22Rv1 (cell line): ENCODE data around the gene LGALS9B.
"Not testable (repeated sequence)": the region's sequence is repeated elsewhere in the genome, so short reads cannot be mapped to it uniquely, and the experiment has no call there.

Source experiments
- H3K27ac ChIP-seq: fragments of 450-650 bp; 2 replicates; pipeline ENCODE4 v1.5.1; 2017

Gene LGALS9B

GRCh38 chr17:20467447-20467846 lies at the start of gene LGALS9B:
Gene LGALS9B (minus strand): TSS chr17:20467539. CDS start chr17:20467470, 69 bp downstream.
- not testable (repeated sequence) for H3K27ac ChIP-seq

- H3K27ac ChIP-seq = not testable (repeated sequence)
Measured at GRCh38 chr17:20516986-20517385, 49.6 kb upstream of the LGALS9B start.

DNA sequence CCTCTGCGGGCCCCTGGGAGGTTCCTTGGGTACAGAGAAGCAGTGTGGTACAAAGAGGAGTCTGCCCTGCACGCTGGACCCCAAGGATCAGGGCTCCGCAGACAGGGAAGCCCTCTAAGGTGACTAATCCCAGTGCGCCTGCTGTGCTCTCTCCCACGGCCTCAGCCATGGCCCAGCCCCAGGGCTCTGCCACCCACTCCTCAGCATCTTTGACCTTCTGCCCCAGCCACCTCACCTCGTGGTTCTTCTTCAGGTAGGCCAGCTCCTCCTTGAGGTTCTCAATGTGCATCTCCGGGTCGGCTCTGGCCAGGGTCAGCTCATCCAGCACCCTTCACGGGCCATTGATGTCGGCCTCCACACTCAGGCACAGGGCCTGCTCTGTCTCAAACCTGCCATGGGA lies 47.8 kb upstream of the LGALS9B start:
- H3K27ac ChIP-seq = not testable (repeated sequence)

DNA sequence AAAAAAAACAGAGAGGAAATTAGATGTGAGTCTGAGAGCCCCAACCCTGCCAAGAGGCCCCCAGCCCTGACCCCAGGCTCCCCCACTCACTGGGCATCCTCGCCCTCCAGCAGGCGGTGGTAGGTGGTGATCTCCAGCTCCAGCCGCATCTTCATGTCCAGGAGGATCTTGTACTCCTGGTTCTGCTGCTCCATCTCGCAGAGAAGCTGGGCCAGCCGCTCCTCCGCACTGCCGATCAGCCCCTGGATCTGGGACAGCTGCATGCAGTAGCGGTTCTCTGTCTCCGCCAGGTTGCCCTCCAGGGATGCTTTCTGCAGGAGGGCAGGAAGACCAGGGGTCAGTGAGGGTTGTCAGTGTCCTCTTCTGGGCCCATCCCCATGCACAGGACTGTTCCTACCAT lies 46.2 kb upstream of the LGALS9B start:
- not testable (repeated sequence) for H3K27ac ChIP-seq

- H3K27ac ChIP-seq = not testable (repeated sequence)
Measured at GRCh38 chr17:20512378-20512777, 45.0 kb upstream of the LGALS9B start.

GRCh38 chr17:20511778-20512177 lies 44.4 kb upstream of the LGALS9B start:
- not testable (repeated sequence) for H3K27ac ChIP-seq

DNA sequence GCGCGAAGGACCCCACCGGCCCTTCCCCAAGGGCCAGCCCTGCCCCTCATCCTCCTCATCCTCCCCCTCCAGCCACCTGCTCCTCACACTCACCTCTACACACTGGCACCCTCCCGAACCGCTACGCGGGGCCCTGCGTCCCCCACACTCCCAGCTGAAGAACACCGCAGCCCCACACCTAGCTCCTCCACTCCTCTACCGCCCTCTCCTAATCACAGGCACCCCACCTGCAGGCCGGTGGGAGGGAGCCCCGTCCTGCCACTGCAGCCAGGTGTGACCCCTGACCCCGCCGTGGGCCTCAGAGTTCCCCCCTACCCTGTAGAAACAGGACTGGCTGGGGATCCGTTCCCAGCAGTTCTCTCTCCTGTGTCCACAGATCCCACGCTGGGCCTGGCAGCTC lies 38.0 kb upstream of the LGALS9B start:
- not testable (repeated sequence) for H3K27ac ChIP-seq

GRCh38 chr17:20504388-20505066 lies 37.2 kb upstream of the LGALS9B start:
- H3K27ac ChIP-seq = not testable (repeated sequence)

DNA sequence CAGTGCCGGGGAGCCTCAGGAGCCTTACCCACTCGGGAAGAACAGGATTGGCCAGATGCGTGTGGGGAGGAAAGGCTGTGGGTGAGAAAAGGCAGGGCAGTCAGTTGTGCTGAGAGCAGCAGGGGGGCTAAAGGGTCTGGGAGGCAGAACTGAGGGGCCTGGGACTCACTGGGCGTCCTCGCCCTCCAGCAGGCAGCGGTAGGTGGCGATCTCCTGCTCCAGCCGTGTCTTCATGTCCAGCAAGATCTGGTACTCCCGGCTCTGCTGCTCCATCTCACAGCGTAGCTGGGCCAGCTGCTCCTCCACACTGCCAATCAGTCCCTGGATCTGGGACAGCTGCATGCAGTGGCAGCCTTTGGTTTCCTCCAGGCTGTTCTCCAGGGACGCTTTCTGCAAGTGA lies 34.6 kb upstream of the LGALS9B start:
- H3K27ac ChIP-seq = not testable (repeated sequence)

DNA sequence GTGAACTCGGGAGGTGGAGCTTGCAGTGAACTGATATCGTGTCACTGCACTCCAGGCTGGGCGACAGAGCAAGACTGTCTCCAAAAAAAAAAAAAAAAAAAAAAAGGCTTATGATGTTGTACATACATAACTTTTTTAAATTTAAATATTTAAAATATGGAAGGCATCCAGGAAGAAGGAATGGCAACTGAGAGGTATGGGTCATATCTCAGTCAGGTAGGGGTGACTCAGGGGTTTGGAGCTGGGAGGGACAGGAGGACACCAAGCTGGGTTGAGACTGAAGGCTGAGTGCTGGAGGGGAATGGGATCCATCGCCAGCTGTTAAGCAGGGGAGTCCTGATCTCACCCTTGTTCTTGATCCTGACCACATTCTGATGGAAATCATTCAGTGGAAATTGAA lies 33.0 kb upstream of the LGALS9B start:
- H3K27ac ChIP-seq = not testable (repeated sequence)

DNA sequence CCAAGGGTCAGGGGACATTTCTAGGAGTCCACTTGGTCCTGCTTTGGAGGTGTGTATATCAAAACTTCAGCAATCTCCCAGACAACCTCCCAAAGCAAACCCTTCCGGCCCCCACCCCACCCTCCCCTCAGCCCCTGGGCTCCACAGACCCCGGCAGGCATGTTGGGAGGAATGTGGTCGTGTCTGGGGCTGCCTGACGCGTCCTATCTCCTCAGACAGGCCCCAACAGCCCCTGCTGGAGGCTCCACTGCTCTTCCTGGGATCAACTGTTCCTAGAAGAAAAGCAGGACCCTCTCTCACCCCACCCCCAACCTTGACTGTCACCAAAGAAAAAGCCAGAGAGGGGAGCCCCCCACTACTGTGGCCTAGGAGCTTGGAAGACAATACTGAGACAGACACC lies 28.1 kb upstream of the LGALS9B start:
- H3K27ac ChIP-seq = not testable (repeated sequence)

DNA sequence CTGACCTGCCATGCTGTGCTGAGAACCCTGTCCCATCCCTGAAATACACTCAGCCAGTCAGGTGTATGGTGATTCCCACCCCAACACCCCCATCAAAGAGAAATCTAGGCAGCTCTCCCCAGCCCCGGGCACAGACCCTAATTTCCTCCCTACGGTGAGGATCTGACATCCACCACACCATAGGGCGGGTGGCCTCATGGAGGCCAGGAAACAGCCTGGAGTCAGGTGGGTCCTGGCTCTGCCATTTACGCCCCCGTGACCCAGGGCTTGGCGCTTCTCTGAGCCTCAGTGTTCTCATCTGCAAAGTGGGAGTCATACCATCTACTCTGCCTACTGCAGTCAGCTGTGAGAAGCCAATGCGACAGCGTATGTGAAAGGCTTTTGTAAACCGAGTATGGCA lies 27.4 kb upstream of the LGALS9B start:
- H3K27ac ChIP-seq = not testable (repeated sequence)

GRCh38 chr17:20494147-20494546 lies 26.8 kb upstream of the LGALS9B start:
- not testable (repeated sequence) for H3K27ac ChIP-seq

- not testable (repeated sequence) for H3K27ac ChIP-seq
Measured at GRCh38 chr17:20492971-20493370, 25.6 kb upstream of the LGALS9B start.

DNA sequence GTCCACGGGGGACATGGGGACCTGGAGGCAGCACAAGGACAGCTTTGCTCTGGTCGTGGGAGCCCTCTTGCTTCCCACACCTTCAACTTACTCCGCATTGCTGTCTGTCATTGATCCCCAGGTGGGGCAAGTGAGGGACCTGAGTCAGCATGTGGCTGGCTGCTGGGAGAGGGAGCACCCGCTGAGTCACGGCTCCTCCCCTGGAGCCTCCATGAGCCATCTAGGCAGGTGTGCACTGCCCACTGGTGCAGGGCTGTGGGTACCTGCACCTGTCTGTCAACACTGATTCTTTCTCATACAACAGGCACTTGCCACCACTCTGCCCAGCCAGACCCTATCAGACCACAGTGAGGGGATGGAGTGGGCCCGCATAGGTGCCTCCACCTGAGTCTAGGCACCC lies 24.8 kb upstream of the LGALS9B start:
- not testable (repeated sequence) for H3K27ac ChIP-seq

- H3K27ac ChIP-seq = not testable (repeated sequence)
Measured at GRCh38 chr17:20484930-20485329, 17.6 kb upstream of the LGALS9B start.

DNA sequence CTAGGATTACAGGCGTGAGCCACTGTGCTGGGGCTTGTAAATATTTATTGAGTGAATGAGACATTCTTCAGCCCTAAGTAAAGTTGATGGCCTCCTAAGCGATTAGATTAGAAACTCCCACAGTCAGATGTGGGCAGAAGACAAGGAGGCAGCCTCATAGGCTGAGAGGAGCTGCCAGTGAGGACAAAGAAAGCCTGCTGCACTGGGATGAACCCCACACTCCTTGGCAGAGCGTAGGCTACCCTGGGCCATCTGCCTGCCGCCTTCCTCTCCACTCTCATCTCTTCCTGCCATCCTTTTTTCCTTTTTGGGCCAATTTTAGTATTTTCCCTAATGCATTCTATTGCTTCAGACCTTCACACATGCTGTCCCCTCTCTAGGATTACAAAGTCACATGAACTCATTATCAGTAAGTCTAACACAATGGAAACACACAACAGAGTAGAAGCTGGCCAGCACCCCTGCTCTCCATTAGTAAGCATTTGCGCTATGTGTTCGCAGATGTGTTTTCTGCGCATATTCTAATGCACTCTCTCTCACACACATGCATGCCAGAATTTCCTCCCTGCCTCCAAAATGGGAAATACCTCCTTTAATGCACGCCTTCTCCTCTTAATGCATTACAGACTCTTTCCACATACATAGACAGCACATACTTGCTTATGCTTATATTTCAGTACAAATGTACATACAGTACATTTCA lies 12.7 kb upstream of the LGALS9B start:
- H3K27ac ChIP-seq = not testable (repeated sequence)

- H3K27ac ChIP-seq = not testable (repeated sequence)
Measured at GRCh38 chr17:20477398-20478071, 10.2 kb upstream of the LGALS9B start.

DNA sequence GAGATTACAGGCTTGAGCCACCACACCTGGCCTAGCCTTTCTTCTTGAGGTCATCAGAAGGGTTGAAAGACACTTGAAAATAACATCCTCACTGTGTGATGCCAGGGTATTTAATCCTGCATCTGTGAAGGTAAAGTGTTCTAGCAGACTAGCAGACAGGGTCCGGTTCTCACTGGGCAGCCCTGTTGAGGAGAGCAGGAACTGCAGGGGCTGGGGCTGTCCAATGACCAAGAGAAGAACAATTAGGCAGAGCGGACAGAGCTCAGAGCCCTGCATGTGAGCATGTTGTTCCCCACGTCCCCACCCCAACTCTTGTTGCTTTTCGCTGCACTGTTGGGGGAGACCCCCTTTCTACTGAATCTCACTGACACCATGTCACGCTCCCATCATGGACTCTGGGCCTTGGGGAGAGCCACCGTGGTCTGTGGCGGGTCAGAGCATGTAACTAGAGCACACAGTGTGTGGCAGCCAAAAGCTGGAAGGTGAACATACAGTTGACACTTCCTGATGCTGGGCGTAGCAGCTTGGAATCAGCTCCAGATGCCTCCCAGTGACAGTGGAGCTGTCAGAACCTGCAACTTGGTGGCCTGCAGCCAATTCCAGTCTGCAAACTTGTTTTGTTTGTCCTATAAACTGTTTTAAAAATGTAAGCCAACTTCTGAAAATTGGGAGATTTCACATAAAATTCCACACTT lies 7.9 kb upstream of the LGALS9B start:
- H3K27ac ChIP-seq = not testable (repeated sequence)

DNA sequence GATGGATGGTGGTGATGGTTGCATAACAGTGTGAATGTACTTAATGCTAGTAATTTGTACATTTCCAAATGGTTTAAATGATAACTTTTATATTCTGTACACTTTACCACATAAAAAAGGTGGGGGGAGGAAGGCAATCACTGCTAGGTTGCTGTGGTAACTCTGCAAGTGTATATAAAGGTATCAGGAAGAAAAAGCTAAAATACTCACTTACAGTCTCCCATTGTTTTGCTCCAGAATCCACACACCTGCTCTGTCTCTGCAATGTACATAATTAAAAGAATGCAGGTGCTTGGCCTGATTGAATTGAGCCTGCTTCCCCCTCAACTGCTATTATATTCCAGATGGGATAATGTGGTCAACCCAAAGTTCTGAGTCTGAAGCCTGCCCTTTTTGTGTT lies 6.7 kb upstream of the LGALS9B start:
- not testable (repeated sequence) for H3K27ac ChIP-seq

GRCh38 chr17:20469946-20470345 lies 2.6 kb upstream of the LGALS9B start:
- H3K27ac ChIP-seq = not testable (repeated sequence)

DNA sequence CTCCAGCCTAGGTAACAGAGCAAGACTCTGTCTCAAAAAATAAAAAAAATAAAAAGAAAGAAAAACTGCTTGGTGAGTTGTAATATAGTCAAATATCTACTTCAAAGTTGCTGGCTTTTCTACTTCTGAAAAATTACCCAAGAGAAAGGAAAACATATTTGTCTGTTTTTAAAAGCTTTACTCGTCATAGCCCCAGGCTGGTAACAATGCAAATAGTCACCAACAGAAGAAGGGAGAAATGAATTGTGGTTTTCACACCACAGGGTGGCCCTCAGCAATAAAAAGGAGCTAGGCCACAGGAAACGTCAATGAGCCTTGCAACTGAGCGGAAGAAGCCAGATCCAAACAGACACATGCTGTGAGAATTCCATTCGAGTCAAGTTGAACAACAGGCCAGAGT lies 1.8 kb upstream of the LGALS9B start:
- not testable (repeated sequence) for H3K27ac ChIP-seq

GRCh38 chr17:20466999-20467398 lies 340 bp downstream of the LGALS9B start:
- H3K27ac ChIP-seq = not testable (repeated sequence)
